ENCODE data around the gene TEDC2. TPM values are rescaled to one million over a fixed set of nuclear protein-coding genes. Genes with fewer than 3 reads are reported as not detected.

The TEDC2 gene
- total RNA-seq, 1 experiment from 2014 or later = 35.5 TPM

DNA sequence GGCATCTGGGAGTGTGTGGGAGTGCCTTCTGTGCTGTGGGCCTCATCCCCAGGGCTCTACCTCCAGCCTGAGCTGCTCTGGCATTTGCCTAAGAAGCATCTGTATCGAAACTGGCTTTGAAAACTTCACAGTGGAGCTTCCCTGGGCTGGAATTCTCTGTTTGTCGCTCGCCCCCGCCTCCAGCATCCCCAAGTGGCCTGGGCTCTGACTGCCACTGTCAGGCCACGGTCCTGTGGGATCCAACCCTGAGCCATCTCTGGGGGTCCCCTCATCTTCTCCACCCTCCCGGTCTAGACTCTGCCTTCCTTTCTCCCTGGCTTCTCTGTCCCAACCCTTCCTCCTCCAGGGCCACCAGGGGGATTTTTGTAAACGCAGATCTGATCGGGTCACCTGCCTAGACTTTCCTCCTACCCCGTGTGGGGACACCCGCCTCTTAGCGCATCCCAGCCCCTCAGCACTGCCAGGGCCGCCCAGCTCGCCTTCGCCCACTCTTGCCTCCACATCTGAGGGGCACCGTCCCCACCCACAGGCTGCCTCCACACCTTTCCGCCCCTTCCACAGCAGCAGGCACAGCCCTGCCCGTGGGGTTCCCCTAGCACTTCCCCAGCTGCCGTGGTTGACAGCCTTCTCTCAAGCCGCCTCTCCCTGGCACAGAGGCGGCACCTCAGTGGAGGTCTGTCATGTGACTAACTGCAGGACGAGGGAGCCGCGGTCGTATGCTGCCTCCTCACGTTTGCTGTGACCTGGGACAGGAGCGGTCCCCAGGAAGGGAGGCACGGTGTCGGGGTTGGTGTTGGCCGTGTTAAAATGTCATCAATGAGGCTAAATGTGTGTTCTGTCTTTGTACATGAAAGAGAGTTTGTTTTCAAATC, 27.0 kb downstream of the TEDC2 start:
- no peaks in the 10 kb centered on the region for H4K20me1 ChIP-seq (ENCODE audit: low read length)
- no peaks in the 10 kb centered on the region for H3K36me3 ChIP-seq (ENCODE audit: low read depth, low read length)
- no peak overlapping the region for H2AFZ ChIP-seq (ENCODE audit: low read length)
- intact Hi-C loops (cut with micrococcal nuclease) = no loop called here
- H3K27me3 ChIP-seq (ENCODE audit: low read length) = no peaks in the 10 kb centered on the region
- no peak for TF ChIP-seq EZH2 (IDR thresholded peaks at IDR 0.05; ENCODE audit: low read length, unreplicated experiment)
- TF ChIP-seq EZH2phosphoT487 (IDR thresholded peaks at IDR 0.05; ENCODE audit: borderline replicate concordance, low read length) = no peak
- TF ChIP-seq CTCF (conservative IDR thresholded peaks at IDR 0.05; ENCODE audit: low read depth, low read length) = no peak
- no peaks in the 10 kb centered on the region for H3K79me2 ChIP-seq (ENCODE audit: low read length)
- BruUV-seq (replicated peaks) = no TSS peak
- no peak overlapping the region for H3K4me2 ChIP-seq (ENCODE audit: low read length)
- no peak for ATAC-seq
- no peak overlapping the region for H3K9ac ChIP-seq (ENCODE audit: low read length)
- no peaks in the 10 kb centered on the region for H3F3A ChIP-seq (ENCODE audit: low read length, unreplicated experiment)
- no peaks in the 10 kb centered on the region for H3K9me3 ChIP-seq (ENCODE audit: low read length)
- no peak overlapping the region for H3K27ac ChIP-seq (ENCODE audit: low read length)
- DNase-seq = no peak
- POLR2A ChIA-PET (ENCODE audit: unreplicated experiment) = no interaction called here
- no peaks in the 10 kb centered on the region for H3K9me2 ChIP-seq (replicated peaks; ENCODE audit: low read length)
- no peaks in the 10 kb centered on the region for H3K4me1 ChIP-seq (ENCODE audit: insufficient read depth, low read length)
- CTCF ChIA-PET = no interaction called here
- H3K4me3 ChIP-seq (ENCODE audit: low read length) = no peak overlapping the region

- Histone ChIP-seq H3K9me3 (ENCODE audit: low read length) (no peaks in the 10 kb centered on the region), H3K9ac (ENCODE audit: low read length) (no peak overlapping the region), H3F3A (ENCODE audit: low read length, unreplicated experiment) (no peaks in the 10 kb centered on the region), H3K27me3 (ENCODE audit: low read length) (no peaks in the 10 kb centered on the region), H3K4me2 (ENCODE audit: low read length) (no peak overlapping the region), H3K9me2 (replicated peaks; ENCODE audit: low read length) (no peaks in the 10 kb centered on the region), H3K4me1 (ENCODE audit: insufficient read depth, low read length) (no peaks in the 10 kb centered on the region), H3K79me2 (ENCODE audit: low read length) (no peaks in the 10 kb centered on the region), H3K36me3 (ENCODE audit: low read depth, low read length) (no peaks in the 10 kb centered on the region), H2AFZ (ENCODE audit: low read length) (no peak overlapping the region), H3K27ac (ENCODE audit: low read length) (no peak overlapping the region), H4K20me1 (ENCODE audit: low read length) (no peaks in the 10 kb centered on the region), H3K4me3 (ENCODE audit: low read length) (no peak overlapping the region)
- no TSS peak for BruUV-seq (replicated peaks)
- intact Hi-C loops (cut with micrococcal nuclease) = no loop called here
- TF ChIP-seq EZH2 (IDR thresholded peaks at IDR 0.05; ENCODE audit: low read length, unreplicated experiment) (no peak), CTCF (conservative IDR thresholded peaks at IDR 0.05; ENCODE audit: low read depth, low read length) (no peak), EZH2phosphoT487 (IDR thresholded peaks at IDR 0.05; ENCODE audit: borderline replicate concordance, low read length) (no peak)
- ChIA-PET CTCF (no interaction called here), POLR2A (ENCODE audit: unreplicated experiment) (no interaction called here)
- DNase-seq (no peak), ATAC-seq (no peak)
Measured at GRCh38 chr16:2487517-2487842, 27.6 kb downstream of the TEDC2 start.

- H3K27ac ChIP-seq (ENCODE audit: low read length) = no peak overlapping the region
- no peaks in the 10 kb centered on the region for H3K9me2 ChIP-seq (replicated peaks; ENCODE audit: low read length)
- H3K9ac ChIP-seq (ENCODE audit: low read length) = no peak overlapping the region
- no peak overlapping the region for H3K4me2 ChIP-seq (ENCODE audit: low read length)
- TF ChIP-seq EZH2phosphoT487 (IDR thresholded peaks at IDR 0.05; ENCODE audit: borderline replicate concordance, low read length) (no peak), EZH2 (IDR thresholded peaks at IDR 0.05; ENCODE audit: low read length, unreplicated experiment) (no peak), CTCF (conservative IDR thresholded peaks at IDR 0.05; ENCODE audit: low read depth, low read length) (no peak)
- H3K4me1 ChIP-seq (ENCODE audit: insufficient read depth, low read length) = no peaks in the 10 kb centered on the region
- POLR2A ChIA-PET (ENCODE audit: unreplicated experiment) = no interaction called here
- no peaks in the 10 kb centered on the region for H3K36me3 ChIP-seq (ENCODE audit: low read depth, low read length)
- DNase-seq (no peak), ATAC-seq (no peak)
- intact Hi-C loops (cut with micrococcal nuclease) = no loop called here
- no TSS peak for BruUV-seq (replicated peaks)
- no peak overlapping the region for H3K4me3 ChIP-seq (ENCODE audit: low read length)
- CTCF ChIA-PET = no interaction called here
- H2AFZ ChIP-seq (ENCODE audit: low read length) = no peak overlapping the region
- no peaks in the 10 kb centered on the region for H4K20me1 ChIP-seq (ENCODE audit: low read length)
- H3F3A ChIP-seq (ENCODE audit: low read length, unreplicated experiment) = no peaks in the 10 kb centered on the region
- no peaks in the 10 kb centered on the region for H3K9me3 ChIP-seq (ENCODE audit: low read length)
- H3K27me3 ChIP-seq (ENCODE audit: low read length) = no peaks in the 10 kb centered on the region
- no peaks in the 10 kb centered on the region for H3K79me2 ChIP-seq (ENCODE audit: low read length)
Measured at GRCh38 chr16:2487903-2488531, 28.1 kb downstream of the TEDC2 start.

Data from PC-3 (cell line).